Mucosa of rectum (tissue), 2 donors: ENCODE data around the gene PPP2R5A.

Experiments
- H3K27ac ChIP-seq, 2 donors: one replicate each; pipeline ENCODE4 v1.7.0; 2013; ENCODE audit warnings: inconsistent platforms in 2 of 2, low read depth in 2 of 2, low read length in 2 of 2
- H3K27me3 ChIP-seq, 2 donors: one replicate each; pipeline ENCODE4 v1.7.0; 2013; ENCODE audit warnings: low read length in 2 of 2; ENCODE audit not compliant: control insufficient read depth in 2 of 2, insufficient read depth in 2 of 2
- H3K36me3 ChIP-seq, 2 donors: one replicate each; pipeline ENCODE4 v1.7.0; 2013; ENCODE audit warnings: low read length in 2 of 2; ENCODE audit not compliant: control insufficient read depth in 2 of 2, insufficient read depth in 2 of 2
- H3K4me1 ChIP-seq, 2 donors: one replicate each; pipeline ENCODE4 v1.7.0; 2013; ENCODE audit warnings: low read length in 2 of 2, mild to moderate bottlenecking in 1 of 2; ENCODE audit not compliant: control insufficient read depth in 2 of 2, insufficient read depth in 2 of 2
- H3K4me3 ChIP-seq, 2 donors: one replicate each; pipeline ENCODE4 v1.7.0; 2013; ENCODE audit warnings: low read length in 2 of 2
- H3K9ac ChIP-seq, 2 donors: one replicate each; pipeline ENCODE4 v1.7.0; 2013; ENCODE audit warnings: low read length in 2 of 2, low read depth in 1 of 2, mild to moderate bottlenecking in 1 of 2
- H3K9me3 ChIP-seq, 2 donors: one replicate each; pipeline ENCODE4 v1.7.0; 2013; ENCODE audit warnings: low read length in 2 of 2; ENCODE audit not compliant: control insufficient read depth in 2 of 2
- donor health status: healthy.
- donor health status: Normal muscosa, but diverticular disease.

Gene PPP2R5A

DNA sequence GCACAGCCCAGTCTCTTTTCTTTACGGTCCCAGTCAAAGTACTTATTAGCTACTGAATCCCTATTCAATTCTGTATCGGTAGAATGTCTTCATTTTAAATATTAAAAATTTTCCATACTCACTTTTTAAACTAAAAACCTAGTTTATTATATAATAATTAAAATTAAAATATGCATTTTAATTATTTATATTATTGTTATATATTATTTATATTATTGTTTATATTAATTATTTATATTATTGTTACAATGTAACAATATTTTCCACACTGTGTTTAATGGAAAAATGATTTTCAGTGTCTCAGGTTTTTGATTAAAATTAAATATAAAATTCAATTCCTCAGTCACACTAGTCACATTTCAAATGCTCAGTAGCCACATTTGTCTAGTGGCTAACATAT is 18.2 kb upstream of the PPP2R5A start:
- Histone ChIP-seq H3K27me3 (no peaks in the 10 kb centered on the region), H3K4me3 (no peak overlapping the region), H3K9ac (no peak overlapping the region), H3K27ac (no peak overlapping the region), H3K36me3 (no peaks in the 10 kb centered on the region), H3K4me1 (peaks cover 0 to 4% of the 10 kb centered on the region in 2 donors), H3K9me3 (no peaks in the 10 kb centered on the region)

DNA sequence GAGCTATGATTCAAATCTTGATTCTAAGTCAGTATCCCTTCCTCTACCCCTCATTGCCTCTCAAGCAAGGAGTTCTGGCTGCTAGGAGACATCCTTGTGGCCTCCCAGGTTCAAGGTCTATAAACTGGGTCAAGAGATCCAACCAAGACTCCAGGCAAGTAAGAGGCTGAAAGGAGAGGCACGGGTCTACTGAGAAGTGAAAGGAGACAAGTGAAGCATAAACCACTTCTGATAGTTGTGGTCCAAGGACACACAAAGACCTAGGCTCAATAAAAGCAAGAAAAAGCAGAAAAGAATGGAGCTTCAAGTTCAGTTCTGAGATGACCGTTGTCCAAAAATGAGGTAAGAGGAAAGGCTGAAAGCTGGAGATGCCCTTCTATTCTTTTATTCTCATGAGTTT is 17.8 kb upstream of the PPP2R5A start:
- H3K4me1 ChIP-seq: peaks cover 0 to 7% of the 10 kb centered on the region in 2 donors
- no peaks in the 10 kb centered on the region for H3K36me3 ChIP-seq
- no peaks in the 10 kb centered on the region for H3K27me3 ChIP-seq
- H3K4me3 ChIP-seq: no peak overlapping the region
- no peaks in the 10 kb centered on the region for H3K9me3 ChIP-seq
- no peak overlapping the region for H3K9ac ChIP-seq
- H3K27ac ChIP-seq: no peak overlapping the region

DNA sequence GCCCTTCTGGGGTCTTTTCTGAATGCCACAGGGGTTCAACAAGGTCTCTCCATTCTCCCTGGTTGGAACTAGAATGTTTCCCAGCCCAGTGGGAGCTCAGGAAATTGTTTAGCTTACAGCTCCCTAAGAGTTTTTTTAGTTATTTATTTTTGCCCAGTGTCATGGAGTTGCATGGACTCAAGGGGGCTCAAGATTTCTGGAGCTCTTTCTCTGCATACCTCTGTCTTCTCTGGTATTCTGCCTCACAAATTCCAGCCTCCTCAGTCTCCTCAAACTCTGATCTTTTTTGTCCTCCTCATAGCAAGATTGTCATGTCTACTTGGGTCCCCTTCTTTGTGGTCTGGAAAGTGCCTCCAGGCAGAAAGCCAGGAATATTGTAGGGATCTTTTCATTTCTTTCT is 15.9 kb upstream of the PPP2R5A start:
- H3K27ac ChIP-seq: no peak overlapping the region
- peaks cover 0 to 7% of the 10 kb centered on the region in 2 donors for H3K4me1 ChIP-seq
- no peak overlapping the region for H3K9ac ChIP-seq
- no peaks in the 10 kb centered on the region for H3K27me3 ChIP-seq
- H3K9me3 ChIP-seq: no peaks in the 10 kb centered on the region
- H3K36me3 ChIP-seq: no peaks in the 10 kb centered on the region
- H3K4me3 ChIP-seq: no peak overlapping the region

- Histone ChIP-seq H3K27ac (no peak overlapping the region), H3K9ac (no peak overlapping the region), H3K4me3 (no peak overlapping the region), H3K27me3 (no peaks in the 10 kb centered on the region), H3K9me3 (no peaks in the 10 kb centered on the region), H3K4me1 (peaks cover 0 to 7% of the 10 kb centered on the region in 2 donors), H3K36me3 (no peaks in the 10 kb centered on the region)
Observed at GRCh38 chr1:212270564-212270963, 14.6 kb upstream of the PPP2R5A start.

- Histone ChIP-seq H3K4me3 (no peak overlapping the region), H3K9ac (no peak overlapping the region), H3K9me3 (no peaks in the 10 kb centered on the region), H3K4me1 (peaks cover 0 to 7% of the 10 kb centered on the region in 2 donors), H3K36me3 (no peaks in the 10 kb centered on the region), H3K27ac (no peak overlapping the region), H3K27me3 (no peaks in the 10 kb centered on the region)
Observed at GRCh38 chr1:212271234-212271633, 14.0 kb upstream of the PPP2R5A start.

- Histone ChIP-seq H3K36me3 (no peaks in the 10 kb centered on the region), H3K4me1 (peaks cover 0 to 7% of the 10 kb centered on the region in 2 donors), H3K9ac (no peak overlapping the region), H3K9me3 (no peaks in the 10 kb centered on the region), H3K4me3 (no peak overlapping the region), H3K27ac (no peak overlapping the region), H3K27me3 (no peaks in the 10 kb centered on the region)
Observed at GRCh38 chr1:212271823-212272485, 13.3 kb upstream of the PPP2R5A start.

- Histone ChIP-seq H3K9me3 (no peaks in the 10 kb centered on the region), H3K36me3 (no peaks in the 10 kb centered on the region), H3K4me1 (peaks cover 6 to 8% of the 10 kb centered on the region in 2 donors), H3K9ac (no peak overlapping the region), H3K4me3 (no peak overlapping the region), H3K27ac (no peak overlapping the region), H3K27me3 (no peaks in the 10 kb centered on the region)
Observed at GRCh38 chr1:212281590-212281989, 3.6 kb upstream of the PPP2R5A start.

GRCh38 chr1:212283741-212284140 is 1.5 kb upstream of the PPP2R5A start:
- H3K27me3 ChIP-seq: no peaks in the 10 kb centered on the region
- H3K36me3 ChIP-seq: no peaks in the 10 kb centered on the region
- no peak overlapping the region for H3K27ac ChIP-seq
- no peaks in the 10 kb centered on the region for H3K9me3 ChIP-seq
- H3K9ac ChIP-seq: peak overlapping the region in 1 of 2 donors; percentile 13
- H3K4me3 ChIP-seq: peak overlapping the region; percentile 94 to 97
- H3K4me1 ChIP-seq: peaks cover 18 to 20% of the 10 kb centered on the region in 2 donors

- peak overlapping the region; percentile 96 to 98 for H3K27ac ChIP-seq
- no peaks in the 10 kb centered on the region for H3K36me3 ChIP-seq
- no peaks in the 10 kb centered on the region for H3K27me3 ChIP-seq
- no peaks in the 10 kb centered on the region for H3K9me3 ChIP-seq
- H3K4me1 ChIP-seq: peaks cover 20 to 21% of the 10 kb centered on the region in 2 donors
- H3K4me3 ChIP-seq: peak overlapping the region; percentile 94 to 97
- H3K9ac ChIP-seq: peak overlapping the region; percentile 87 to 89
Observed at GRCh38 chr1:212284332-212284743, 872 bp upstream of the PPP2R5A start.

GRCh38 chr1:212285685-212286555 is 710 bp downstream of the PPP2R5A start:
- peaks cover 20 to 27% of the 10 kb centered on the region in 2 donors for H3K4me1 ChIP-seq
- no peaks in the 10 kb centered on the region for H3K27me3 ChIP-seq
- peak overlapping the region; percentile 99 for H3K27ac ChIP-seq
- H3K9me3 ChIP-seq: no peaks in the 10 kb centered on the region
- peak overlapping the region; percentile 89 to 100 for H3K4me3 ChIP-seq
- peak overlapping the region; percentile 98 to 99 for H3K9ac ChIP-seq
- no peaks in the 10 kb centered on the region for H3K36me3 ChIP-seq
